ENCODE measurements around the gene GALNT10.
A peak's percentile ranks its signal among the peaks of the same experiment; 100 is the strongest.

GALNT10 gene

DNA sequence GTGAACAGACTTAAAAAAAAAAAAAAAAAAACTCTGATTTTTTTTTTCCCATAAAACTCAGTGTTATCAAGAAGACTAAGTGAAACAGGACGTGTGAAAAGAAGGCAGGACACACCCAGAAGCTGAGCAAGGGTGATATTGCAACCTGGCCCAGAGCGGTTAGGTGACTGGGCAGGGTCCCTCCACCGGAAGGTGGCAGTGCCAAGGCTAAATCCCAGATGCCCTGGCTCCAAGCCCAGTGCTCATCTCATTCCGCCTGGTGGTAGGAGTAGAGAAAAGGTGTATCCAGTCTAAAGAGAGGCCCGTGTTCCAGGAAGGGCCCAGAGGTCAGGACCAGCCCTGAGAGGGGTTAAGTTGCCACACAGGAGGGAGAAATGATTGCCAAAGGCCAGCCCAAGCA, 203.8 kb downstream of the GALNT10 start:
- H3K36me3 ChIP-seq (ENCODE audit: insufficient read depth, low read length): no peaks in the 10 kb centered on the region
- H3K9me3 ChIP-seq (ENCODE audit: low read length): no peaks in the 10 kb centered on the region
- H3K4me1 ChIP-seq (ENCODE audit: insufficient read depth, low read length): no peaks in the 10 kb centered on the region
- no peak overlapping the region for H3K4me3 ChIP-seq (ENCODE audit: low read depth in 1 of 2, low read length in 2 of 2)
- H3K9ac ChIP-seq (ENCODE audit: low read length): no peak overlapping the region
- H3K27me3 ChIP-seq (ENCODE audit: control insufficient read depth in 1 of 2, insufficient read depth in 2 of 2, low read length in 2 of 2): no peaks in the 10 kb centered on the region
- H3K27ac ChIP-seq (ENCODE audit: low read depth, low read length): no peak overlapping the region

GRCh38 chr5:154395407-154396106, 205.0 kb downstream of the GALNT10 start:
- Histone ChIP-seq H3K36me3 (ENCODE audit: insufficient read depth, low read length) (no peaks in the 10 kb centered on the region), H3K4me1 (ENCODE audit: insufficient read depth, low read length) (no peaks in the 10 kb centered on the region), H3K9me3 (ENCODE audit: low read length) (no peaks in the 10 kb centered on the region)

DNA sequence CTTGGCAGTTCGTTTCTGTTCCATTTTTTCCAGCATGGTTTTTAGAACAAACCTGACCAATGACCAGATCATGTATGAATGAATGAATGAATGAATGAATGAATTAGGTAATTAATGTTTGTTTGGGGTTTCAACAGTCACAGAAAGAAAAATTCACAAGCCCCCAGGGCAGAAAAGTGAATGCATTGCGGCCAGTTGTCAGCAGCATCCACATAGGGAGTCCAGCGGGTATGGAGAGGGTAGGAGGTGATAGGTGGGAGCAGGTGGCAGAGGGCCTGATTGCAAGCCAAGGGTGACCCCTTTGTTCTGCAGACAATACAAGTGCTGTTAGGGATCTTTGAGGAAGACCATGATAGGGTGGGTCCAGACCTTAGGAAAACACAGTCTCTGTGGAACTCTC, 205.6 kb downstream of the GALNT10 start:
- H3K4me3 ChIP-seq (ENCODE audit: low read depth in 1 of 2, low read length in 2 of 2): no peak overlapping the region
- no peak overlapping the region for H3K9ac ChIP-seq (ENCODE audit: low read length)
- no peaks in the 10 kb centered on the region for H3K36me3 ChIP-seq (ENCODE audit: insufficient read depth, low read length)
- no peaks in the 10 kb centered on the region for H3K27me3 ChIP-seq (ENCODE audit: control insufficient read depth in 1 of 2, insufficient read depth in 2 of 2, low read length in 2 of 2)
- no peak overlapping the region for H3K27ac ChIP-seq (ENCODE audit: low read depth, low read length)
- no peaks in the 10 kb centered on the region for H3K9me3 ChIP-seq (ENCODE audit: low read length)
- H3K4me1 ChIP-seq (ENCODE audit: insufficient read depth, low read length): no peaks in the 10 kb centered on the region

More at GRCh38 chr5:154395407-154396106, 205.0 kb downstream of the GALNT10 start:
- H3K27ac ChIP-seq (ENCODE audit: low read depth, low read length): no peak overlapping the region
- H3K9ac ChIP-seq (ENCODE audit: low read length): no peak overlapping the region
- no peaks in the 10 kb centered on the region for H3K27me3 ChIP-seq (ENCODE audit: control insufficient read depth in 1 of 2, insufficient read depth in 2 of 2, low read length in 2 of 2)
- H3K4me3 ChIP-seq (ENCODE audit: low read depth in 1 of 2, low read length in 2 of 2): no peak overlapping the region

DNA sequence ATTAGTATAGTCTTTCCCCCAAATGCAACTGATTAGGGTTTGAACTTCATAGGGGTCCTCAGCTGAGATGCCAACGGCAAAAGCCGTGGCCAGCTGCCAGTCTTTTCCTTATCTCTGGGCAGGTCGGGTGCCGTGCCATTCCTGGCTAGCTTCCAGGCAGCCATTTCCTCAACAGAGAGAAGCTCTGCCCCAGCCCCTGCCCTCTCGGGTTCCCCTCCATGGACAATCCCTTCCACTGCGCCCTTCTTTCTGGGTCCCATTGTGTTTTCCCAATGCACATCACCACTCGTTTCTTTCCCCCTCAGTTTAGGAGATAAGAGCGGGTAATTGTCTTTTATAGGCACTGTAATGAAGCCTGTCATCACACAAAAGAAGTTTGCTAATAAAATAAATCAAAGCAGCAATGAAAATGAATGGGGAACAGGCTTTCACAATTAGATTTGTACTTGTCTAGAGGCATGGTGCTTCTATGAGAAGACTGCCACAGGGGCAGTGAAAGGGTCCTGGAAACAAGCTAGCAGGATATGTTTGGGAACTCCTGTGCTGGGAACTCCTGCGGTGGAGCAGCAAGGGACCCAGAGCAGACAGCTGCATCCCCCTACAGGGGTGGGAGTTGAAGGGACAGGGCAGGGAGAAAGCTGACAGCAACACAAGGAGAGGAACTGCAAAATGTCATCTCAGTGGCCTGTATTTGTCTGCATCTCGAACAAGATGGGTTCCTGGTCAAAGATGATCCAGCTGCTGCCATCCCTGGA, 207.3 kb downstream of the GALNT10 start:
- Histone ChIP-seq H3K9ac (ENCODE audit: low read length) (no peak overlapping the region), H3K27me3 (ENCODE audit: control insufficient read depth in 1 of 2, insufficient read depth in 2 of 2, low read length in 2 of 2) (no peaks in the 10 kb centered on the region), H3K4me3 (ENCODE audit: low read depth in 1 of 2, low read length in 2 of 2) (no peak overlapping the region), H3K36me3 (ENCODE audit: insufficient read depth, low read length) (no peaks in the 10 kb centered on the region), H3K4me1 (ENCODE audit: insufficient read depth, low read length) (no peaks in the 10 kb centered on the region), H3K9me3 (ENCODE audit: low read length) (no peaks in the 10 kb centered on the region), H3K27ac (ENCODE audit: low read depth, low read length) (no peak overlapping the region)

DNA sequence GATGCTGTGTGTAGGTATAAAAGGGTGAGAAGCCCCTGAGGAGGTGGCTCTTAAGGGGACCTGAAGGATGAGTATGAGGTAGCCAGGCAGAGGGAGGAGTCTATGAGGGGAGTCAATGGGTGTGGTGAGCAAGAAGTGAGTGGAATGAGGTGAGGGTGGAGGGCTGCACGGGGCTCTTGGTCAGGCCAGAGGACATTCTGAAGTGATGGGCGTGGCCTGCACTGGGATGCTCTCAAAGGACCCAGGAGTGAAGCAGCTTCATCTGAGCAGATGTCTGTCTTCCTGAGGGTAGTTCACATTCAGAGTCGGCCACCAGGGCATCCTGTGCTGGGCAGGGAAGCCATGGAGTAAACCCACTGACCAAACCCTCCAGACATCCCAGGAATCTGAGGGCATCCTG, 210.1 kb downstream of the GALNT10 start:
- no peaks in the 10 kb centered on the region for H3K9me3 ChIP-seq (ENCODE audit: low read length)
- no peaks in the 10 kb centered on the region for H3K27me3 ChIP-seq (ENCODE audit: control insufficient read depth in 1 of 2, insufficient read depth in 2 of 2, low read length in 2 of 2)
- H3K36me3 ChIP-seq (ENCODE audit: insufficient read depth, low read length): no peaks in the 10 kb centered on the region
- H3K9ac ChIP-seq (ENCODE audit: low read length): no peak overlapping the region
- no peak overlapping the region for H3K27ac ChIP-seq (ENCODE audit: low read depth, low read length)
- H3K4me3 ChIP-seq (ENCODE audit: low read depth in 1 of 2, low read length in 2 of 2): no peak overlapping the region
- H3K4me1 ChIP-seq (ENCODE audit: insufficient read depth, low read length): peaks cover 5% of the 10 kb centered on the region

DNA sequence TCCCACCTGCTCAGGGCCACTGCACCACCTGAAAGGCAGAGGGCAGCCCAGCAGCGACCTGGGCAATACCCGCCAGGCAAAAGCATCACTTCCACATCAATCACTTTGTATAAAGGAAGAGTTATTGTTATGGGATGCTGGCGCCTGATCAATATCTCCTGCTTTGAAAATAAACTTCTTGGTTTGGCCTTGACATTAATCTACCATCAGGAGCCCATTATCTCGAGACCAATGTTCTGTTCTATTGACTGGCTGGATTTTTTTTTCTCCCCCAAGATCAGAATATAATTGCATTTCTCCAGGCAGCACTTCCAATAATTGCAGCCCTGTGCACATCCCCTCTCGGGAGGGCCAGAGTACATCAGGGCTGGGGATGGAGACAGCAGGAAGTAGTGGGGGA, 210.8 kb downstream of the GALNT10 start:
- Histone ChIP-seq H3K9ac (ENCODE audit: low read length) (no peak overlapping the region), H3K27me3 (ENCODE audit: control insufficient read depth in 1 of 2, insufficient read depth in 2 of 2, low read length in 2 of 2) (no peaks in the 10 kb centered on the region), H3K9me3 (ENCODE audit: low read length) (no peaks in the 10 kb centered on the region), H3K4me3 (ENCODE audit: low read depth in 1 of 2, low read length in 2 of 2) (no peak overlapping the region), H3K4me1 (ENCODE audit: insufficient read depth, low read length) (peaks cover 5% of the 10 kb centered on the region), H3K36me3 (ENCODE audit: insufficient read depth, low read length) (no peaks in the 10 kb centered on the region), H3K27ac (ENCODE audit: low read depth, low read length) (no peak overlapping the region)

DNA sequence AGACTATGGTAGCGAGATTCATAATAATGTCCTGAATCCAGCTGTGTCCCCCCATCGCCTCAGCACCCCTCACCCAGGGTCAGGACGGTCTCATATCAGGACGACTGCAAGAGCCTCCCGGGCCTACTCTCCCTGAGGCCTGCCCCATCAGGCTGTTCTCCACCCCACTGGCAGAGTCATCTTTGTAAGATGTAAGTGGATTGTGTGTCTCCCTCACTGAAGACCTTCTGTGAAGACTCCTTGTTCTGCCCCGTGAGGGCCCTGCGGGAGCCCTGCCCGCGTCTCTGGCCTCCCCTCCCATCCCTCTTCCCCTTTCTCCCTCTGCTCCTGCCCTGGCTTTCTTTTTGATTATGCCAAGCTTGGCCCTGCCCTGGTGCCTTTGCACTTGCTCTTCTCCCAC, 211.4 kb downstream of the GALNT10 start:
- Histone ChIP-seq H3K27me3 (ENCODE audit: control insufficient read depth in 1 of 2, insufficient read depth in 2 of 2, low read length in 2 of 2) (no peaks in the 10 kb centered on the region), H3K9ac (ENCODE audit: low read length) (no peak overlapping the region), H3K36me3 (ENCODE audit: insufficient read depth, low read length) (no peaks in the 10 kb centered on the region), H3K27ac (ENCODE audit: low read depth, low read length) (no peak overlapping the region), H3K9me3 (ENCODE audit: low read length) (no peaks in the 10 kb centered on the region), H3K4me1 (ENCODE audit: insufficient read depth, low read length) (peaks cover 5% of the 10 kb centered on the region), H3K4me3 (ENCODE audit: low read depth in 1 of 2, low read length in 2 of 2) (no peak overlapping the region)

DNA sequence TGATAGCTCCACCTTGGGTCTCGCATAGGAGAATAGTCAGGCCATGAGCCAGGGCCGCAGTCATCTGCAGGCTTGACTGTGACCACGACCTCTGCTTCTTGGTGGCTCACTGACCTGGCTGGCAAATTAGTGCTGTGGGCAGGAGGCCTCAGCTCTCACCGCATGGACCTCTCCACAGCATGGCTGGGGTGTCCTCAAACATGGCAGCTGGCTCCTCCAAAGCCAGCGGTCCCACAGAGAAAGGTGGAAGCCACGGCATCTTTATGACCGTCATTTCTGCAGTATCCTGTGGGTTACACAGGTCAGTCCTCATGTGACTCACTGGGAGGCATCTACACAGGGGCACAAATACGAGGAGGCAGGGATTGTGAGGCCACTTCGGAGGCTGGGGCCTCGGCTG, 212.1 kb downstream of the GALNT10 start:
- Histone ChIP-seq H3K9ac (ENCODE audit: low read length) (no peak overlapping the region), H3K9me3 (ENCODE audit: low read length) (no peaks in the 10 kb centered on the region), H3K27me3 (ENCODE audit: control insufficient read depth in 1 of 2, insufficient read depth in 2 of 2, low read length in 2 of 2) (no peaks in the 10 kb centered on the region), H3K36me3 (ENCODE audit: insufficient read depth, low read length) (no peaks in the 10 kb centered on the region), H3K27ac (ENCODE audit: low read depth, low read length) (no peak overlapping the region), H3K4me3 (ENCODE audit: low read depth in 1 of 2, low read length in 2 of 2) (no peak overlapping the region), H3K4me1 (ENCODE audit: insufficient read depth, low read length) (peaks cover 5% of the 10 kb centered on the region)

GRCh38 chr5:154403234-154403633, 212.7 kb downstream of the GALNT10 start:
- H3K4me3 ChIP-seq (ENCODE audit: low read depth in 1 of 2, low read length in 2 of 2): no peak overlapping the region
- no peak overlapping the region for H3K9ac ChIP-seq (ENCODE audit: low read length)
- peaks cover 5% of the 10 kb centered on the region for H3K4me1 ChIP-seq (ENCODE audit: insufficient read depth, low read length)
- no peaks in the 10 kb centered on the region for H3K27me3 ChIP-seq (ENCODE audit: control insufficient read depth in 1 of 2, insufficient read depth in 2 of 2, low read length in 2 of 2)
- H3K27ac ChIP-seq (ENCODE audit: low read depth, low read length): no peak overlapping the region
- no peaks in the 10 kb centered on the region for H3K9me3 ChIP-seq (ENCODE audit: low read length)
- H3K36me3 ChIP-seq (ENCODE audit: insufficient read depth, low read length): no peaks in the 10 kb centered on the region

GRCh38 chr5:154403776-154404387, 213.3 kb downstream of the GALNT10 start:
- H3K27ac ChIP-seq (ENCODE audit: low read depth, low read length): no peak overlapping the region
- H3K4me3 ChIP-seq (ENCODE audit: low read depth in 1 of 2, low read length in 2 of 2): no peak overlapping the region
- no peaks in the 10 kb centered on the region for H3K27me3 ChIP-seq (ENCODE audit: control insufficient read depth in 1 of 2, insufficient read depth in 2 of 2, low read length in 2 of 2)
- H3K9ac ChIP-seq (ENCODE audit: low read length): no peak overlapping the region
- H3K9me3 ChIP-seq (ENCODE audit: low read length): no peaks in the 10 kb centered on the region
- H3K36me3 ChIP-seq (ENCODE audit: insufficient read depth, low read length): no peaks in the 10 kb centered on the region
- H3K4me1 ChIP-seq (ENCODE audit: insufficient read depth, low read length): peaks cover 5% of the 10 kb centered on the region

- H3K9me3 ChIP-seq (ENCODE audit: low read length): no peaks in the 10 kb centered on the region
- no peak overlapping the region for H3K27ac ChIP-seq (ENCODE audit: low read depth, low read length)
- H3K36me3 ChIP-seq (ENCODE audit: insufficient read depth, low read length): peaks cover 4% of the 10 kb centered on the region
- H3K27me3 ChIP-seq (ENCODE audit: control insufficient read depth in 1 of 2, insufficient read depth in 2 of 2, low read length in 2 of 2): no peaks in the 10 kb centered on the region
- H3K4me1 ChIP-seq (ENCODE audit: insufficient read depth, low read length): peaks cover 5% of the 10 kb centered on the region
- no peak overlapping the region for H3K9ac ChIP-seq (ENCODE audit: low read length)
- H3K4me3 ChIP-seq (ENCODE audit: low read depth in 1 of 2, low read length in 2 of 2): peak overlapping the region; percentile 22 to 30
Observed at GRCh38 chr5:154405078-154405792, 214.7 kb downstream of the GALNT10 start.

Data from muscle layer of colon (tissue), 2 donors.